ENCODE measurements around the gene PRKCB.
"Not testable (repeated sequence)": the region's sequence is repeated elsewhere in the genome, so short reads cannot be mapped to it uniquely, and the experiment has no call there.

Gene PRKCB

GRCh38 chr16:24195221-24195620 is 359.4 kb downstream of the PRKCB start:
- no peak for TF ChIP-seq GATA1 (IDR thresholded peaks at IDR 0.05; ENCODE audit: low read depth, low read length)
- no peak for TF ChIP-seq POLR2A (IDR thresholded peaks at IDR 0.05; ENCODE audit: low read length)
- DNase-seq: no peak

- no peak for TF ChIP-seq POLR2A (IDR thresholded peaks at IDR 0.05; ENCODE audit: low read length)
- TF ChIP-seq GATA1 (IDR thresholded peaks at IDR 0.05; ENCODE audit: low read depth, low read length): no peak
- no peak for DNase-seq
Measured at GRCh38 chr16:24198807-24199533, 363.2 kb downstream of the PRKCB start.

GRCh38 chr16:24203675-24204074 is 367.9 kb downstream of the PRKCB start:
- no peak for TF ChIP-seq POLR2A (IDR thresholded peaks at IDR 0.05; ENCODE audit: low read length)
- TF ChIP-seq GATA1 (IDR thresholded peaks at IDR 0.05; ENCODE audit: low read depth, low read length): no peak
- DNase-seq: no peak

GRCh38 chr16:24204150-24204665 is 368.4 kb downstream of the PRKCB start:
- peak; percentile 12 to 39 for DNase-seq
- TF ChIP-seq POLR2A (IDR thresholded peaks at IDR 0.05; ENCODE audit: low read length) (no peak), GATA1 (IDR thresholded peaks at IDR 0.05; ENCODE audit: low read depth, low read length) (no peak)

GRCh38 chr16:24206926-24207325 is 371.1 kb downstream of the PRKCB start:
- TF ChIP-seq GATA1 (IDR thresholded peaks at IDR 0.05; ENCODE audit: low read depth, low read length): no peak
- no peak for TF ChIP-seq POLR2A (IDR thresholded peaks at IDR 0.05; ENCODE audit: low read length)

GRCh38 chr16:24208710-24209109 is 372.9 kb downstream of the PRKCB start:
- no peak for DNase-seq
- TF ChIP-seq POLR2A (IDR thresholded peaks at IDR 0.05; ENCODE audit: low read length) (no peak), GATA1 (IDR thresholded peaks at IDR 0.05; ENCODE audit: low read depth, low read length) (no peak)

More at GRCh38 chr16:24206926-24207325, 371.1 kb downstream of the PRKCB start:
- no peak for DNase-seq

GRCh38 chr16:24214992-24215391 is 379.2 kb downstream of the PRKCB start:
- no peak for DNase-seq
- TF ChIP-seq GATA1 (IDR thresholded peaks at IDR 0.05; ENCODE audit: low read depth, low read length): no peak
- no peak for TF ChIP-seq POLR2A (IDR thresholded peaks at IDR 0.05; ENCODE audit: low read length)

GRCh38 chr16:24216961-24217360 is 381.2 kb downstream of the PRKCB start:
- no peak for DNase-seq
- no peak for TF ChIP-seq GATA1 (IDR thresholded peaks at IDR 0.05; ENCODE audit: low read depth, low read length)
- no peak for TF ChIP-seq POLR2A (IDR thresholded peaks at IDR 0.05; ENCODE audit: low read length)

- TF ChIP-seq GATA1 (IDR thresholded peaks at IDR 0.05; ENCODE audit: low read depth, low read length) (no peak), POLR2A (IDR thresholded peaks at IDR 0.05; ENCODE audit: low read length) (no peak)
- DNase-seq: peak; percentile 83 to 87
Measured at GRCh38 chr16:24217461-24217860, 381.7 kb downstream of the PRKCB start.

- no peak for TF ChIP-seq POLR2A (IDR thresholded peaks at IDR 0.05; ENCODE audit: low read length)
- TF ChIP-seq GATA1 (IDR thresholded peaks at IDR 0.05; ENCODE audit: low read depth, low read length): no peak
- peak in 1 of 2 experiments; percentile 19 for DNase-seq
Measured at GRCh38 chr16:24218299-24218698, 382.5 kb downstream of the PRKCB start.

GRCh38 chr16:24221219-24221618 is 385.4 kb downstream of the PRKCB start:
- TF ChIP-seq GATA1 (IDR thresholded peaks at IDR 0.05; ENCODE audit: low read depth, low read length): no peak
- no peak for TF ChIP-seq POLR2A (IDR thresholded peaks at IDR 0.05; ENCODE audit: low read length)
- DNase-seq: peak in 1 of 2 experiments; percentile 10

- no peak for DNase-seq
Measured at GRCh38 chr16:24228514-24228913, 392.7 kb downstream of the PRKCB start.

GRCh38 chr16:24232936-24233335 is 397.2 kb downstream of the PRKCB start:
- TF ChIP-seq GATA1 (IDR thresholded peaks at IDR 0.05; ENCODE audit: low read depth, low read length) (no peak), POLR2A (IDR thresholded peaks at IDR 0.05; ENCODE audit: low read length) (no peak)
- DNase-seq: no peak

More at GRCh38 chr16:24228514-24228913, 392.7 kb downstream of the PRKCB start:
- TF ChIP-seq GATA1 (IDR thresholded peaks at IDR 0.05; ENCODE audit: low read depth, low read length) (no peak), POLR2A (IDR thresholded peaks at IDR 0.05; ENCODE audit: low read length) (no peak)

- TF ChIP-seq POLR2A (IDR thresholded peaks at IDR 0.05; ENCODE audit: low read length): no peak
- TF ChIP-seq GATA1 (IDR thresholded peaks at IDR 0.05; ENCODE audit: low read depth, low read length): no peak
- no peak for DNase-seq
Measured at GRCh38 chr16:24234737-24235136, 399.0 kb downstream of the PRKCB start.

GRCh38 chr16:24235806-24236205 is 400.0 kb downstream of the PRKCB start:
- no peak for DNase-seq
- TF ChIP-seq GATA1 (IDR thresholded peaks at IDR 0.05; ENCODE audit: low read depth, low read length) (no peak), POLR2A (IDR thresholded peaks at IDR 0.05; ENCODE audit: low read length) (no peak)

GRCh38 chr16:24238846-24239245 is 403.1 kb downstream of the PRKCB start:
- not testable (repeated sequence) for DNase-seq
